Stimulated activated naive B cell treated with anti-CD40 and anti-IgM and Interleukin-4, amounts not matched to agents 10 μg/mL and 1 μg/mL and 100 μg/mL, for 72 hours (primary cell): ENCODE data around the gene RPS14.
A peak's percentile ranks its signal among the peaks of the same experiment; 100 is the strongest.

ENCODE experiments used
- ATAC-seq, 2 donors: fragments of 150-1000 bp; cut with Tn5 transposase; replicated peaks; 2 replicates each; pipeline ENCODE4 v1.10.0; 2021; ENCODE audit warnings: moderate library complexity in 1 of 2
- DNase-seq: peaks from one replicate; pipeline ENCODE4 v3.0.0; 2021
- H3K27ac Mint-ChIP-seq: one replicate; pipeline ENCODE4 v1.8.0; 2022; ENCODE audit warnings: mild to moderate bottlenecking, mixed read lengths
- H3K27me3 Mint-ChIP-seq, 2 donors: one replicate each; pipeline ENCODE4 v1.8.0; 2022; ENCODE audit warnings: mixed read lengths in 2 of 2
- H3K36me3 Mint-ChIP-seq, 2 donors: one replicate each; pipeline ENCODE4 v1.8.0; 2022; ENCODE audit warnings: mixed read lengths in 2 of 2, mild to moderate bottlenecking in 1 of 2
- H3K4me1 Mint-ChIP-seq, 2 donors: one replicate each; pipeline ENCODE4 v1.8.0; 2022; ENCODE audit warnings: mixed read lengths in 2 of 2, mild to moderate bottlenecking in 1 of 2
- H3K4me3 Mint-ChIP-seq, 2 donors: one replicate each; pipeline ENCODE4 v1.8.0; 2022; ENCODE audit warnings: mild to moderate bottlenecking in 2 of 2, mixed read lengths in 2 of 2, moderate library complexity in 1 of 2
- H3K9me3 Mint-ChIP-seq, 2 donors: one replicate each; pipeline ENCODE4 v1.8.0; 2022; ENCODE audit warnings: mixed read lengths in 2 of 2, mild to moderate bottlenecking in 1 of 2

RPS14 gene

DNA sequence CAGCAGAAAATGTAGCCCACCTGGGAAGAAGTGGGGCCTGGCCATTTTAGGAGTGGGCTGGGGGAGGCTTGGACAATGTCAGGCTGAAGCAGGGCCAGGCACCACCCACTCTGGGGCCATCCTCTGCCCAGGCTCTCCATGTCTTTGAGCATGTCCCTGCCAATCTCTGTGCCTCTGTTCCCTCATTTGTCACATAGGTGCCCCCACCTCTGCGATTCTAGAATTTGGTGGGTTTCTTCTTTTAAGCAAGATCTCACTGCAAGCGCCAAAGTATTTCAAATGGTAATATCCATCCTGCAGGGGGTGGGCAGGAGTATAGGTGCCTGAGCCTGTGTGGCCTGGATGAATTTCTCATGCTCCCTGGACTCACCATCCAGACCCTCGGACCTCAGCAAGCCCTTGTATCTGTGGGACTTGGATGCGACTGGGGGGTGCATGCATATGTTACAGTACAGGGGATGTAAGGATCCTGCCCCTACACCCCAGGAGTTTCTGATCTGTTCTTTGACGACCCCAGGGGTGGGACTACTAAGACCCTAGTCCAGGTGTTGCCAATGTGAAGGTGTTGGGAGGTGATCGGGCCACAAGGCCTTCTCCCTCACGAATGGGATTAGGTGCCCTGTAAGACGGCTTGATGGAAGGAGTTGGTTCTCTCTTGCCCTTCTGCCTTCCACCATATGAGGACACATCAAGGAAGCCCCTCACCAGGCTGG, 41.2 kb downstream of the RPS14 start:
- no peak for ATAC-seq
- peak overlapping the region; percentile 95 to 96 for H3K4me3 Mint-ChIP-seq
- H3K36me3 Mint-ChIP-seq = peaks cover 68 to 87% of the 10 kb centered on the region in 2 donors
- H3K9me3 Mint-ChIP-seq = peaks cover 3 to 5% of the 10 kb centered on the region in 2 donors
- H3K4me1 Mint-ChIP-seq = peaks cover 57 to 66% of the 10 kb centered on the region in 2 donors
- peaks cover 6 to 16% of the 10 kb centered on the region in 2 donors for H3K27me3 Mint-ChIP-seq
- DNase-seq = no peak
- peak overlapping the region; percentile 100 for H3K27ac Mint-ChIP-seq

DNA sequence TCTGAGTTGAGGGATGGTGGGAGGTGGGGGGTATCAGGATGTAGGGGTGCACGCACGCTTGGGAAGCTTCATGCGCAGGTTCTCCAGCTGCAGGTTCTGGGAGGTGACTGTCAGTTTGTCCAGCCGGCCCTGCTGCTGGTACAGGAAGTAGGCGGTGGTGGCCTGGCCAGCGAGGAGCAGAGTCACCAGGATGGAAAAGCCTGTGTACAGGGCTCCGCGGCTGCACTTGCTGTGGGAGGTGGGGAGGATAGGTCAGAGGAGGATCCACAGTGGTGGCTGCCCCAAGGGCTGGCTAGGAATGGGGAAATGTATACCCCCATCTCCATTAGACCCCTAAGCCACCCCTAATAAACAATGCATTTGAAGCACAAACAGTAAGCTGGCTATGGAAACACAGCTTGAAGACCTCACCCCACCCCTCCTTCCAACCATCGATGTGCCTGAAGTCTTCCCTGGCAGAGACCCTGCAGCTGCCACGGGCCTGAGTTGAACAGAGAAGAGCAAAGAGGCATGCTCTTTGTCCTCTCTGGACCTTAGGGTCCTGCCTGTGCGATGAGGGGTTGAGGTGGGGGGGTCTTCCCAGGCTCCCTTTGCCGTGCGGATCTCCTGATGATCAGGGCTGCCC, 42.3 kb downstream of the RPS14 start:
- peaks cover 50 to 62% of the 10 kb centered on the region in 2 donors for H3K4me1 Mint-ChIP-seq
- peaks cover 0 to 10% of the 10 kb centered on the region in 2 donors for H3K27me3 Mint-ChIP-seq
- ATAC-seq (no peak), DNase-seq (no peak)
- H3K9me3 Mint-ChIP-seq = no peaks in the 10 kb centered on the region
- H3K4me3 Mint-ChIP-seq = peak overlapping the region; percentile 95 to 96
- peak overlapping the region; percentile 100 for H3K27ac Mint-ChIP-seq
- H3K36me3 Mint-ChIP-seq = peaks cover 68 to 91% of the 10 kb centered on the region in 2 donors

DNA sequence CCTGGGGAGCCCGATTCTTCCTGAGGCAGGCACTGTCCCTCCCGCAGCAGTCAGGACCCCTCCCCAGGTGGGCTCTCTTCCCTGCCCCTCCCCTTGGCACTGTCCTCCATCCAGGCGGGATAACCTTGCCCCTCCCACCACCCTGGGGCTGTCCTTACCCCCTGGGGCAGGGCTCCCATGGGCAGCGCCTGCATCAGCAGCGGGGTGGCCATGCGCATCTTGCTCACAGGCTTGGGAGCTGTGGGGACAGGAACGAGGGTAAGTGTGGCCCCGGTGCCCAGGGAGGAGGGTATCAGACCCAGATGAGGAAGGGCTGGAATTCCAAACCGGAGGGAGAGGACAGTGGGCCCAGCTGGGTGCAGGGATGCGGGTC, 42.8 kb downstream of the RPS14 start:
- Mint-ChIP-seq H3K36me3 (peaks cover 71 to 92% of the 10 kb centered on the region in 2 donors), H3K9me3 (no peaks in the 10 kb centered on the region), H3K4me3 (peak overlapping the region; percentile 95 to 96), H3K27ac (peak overlapping the region; percentile 100), H3K4me1 (peaks cover 53 to 65% of the 10 kb centered on the region in 2 donors), H3K27me3 (peaks cover 0 to 10% of the 10 kb centered on the region in 2 donors)
- DNase-seq (no peak), ATAC-seq (no peak)

DNA sequence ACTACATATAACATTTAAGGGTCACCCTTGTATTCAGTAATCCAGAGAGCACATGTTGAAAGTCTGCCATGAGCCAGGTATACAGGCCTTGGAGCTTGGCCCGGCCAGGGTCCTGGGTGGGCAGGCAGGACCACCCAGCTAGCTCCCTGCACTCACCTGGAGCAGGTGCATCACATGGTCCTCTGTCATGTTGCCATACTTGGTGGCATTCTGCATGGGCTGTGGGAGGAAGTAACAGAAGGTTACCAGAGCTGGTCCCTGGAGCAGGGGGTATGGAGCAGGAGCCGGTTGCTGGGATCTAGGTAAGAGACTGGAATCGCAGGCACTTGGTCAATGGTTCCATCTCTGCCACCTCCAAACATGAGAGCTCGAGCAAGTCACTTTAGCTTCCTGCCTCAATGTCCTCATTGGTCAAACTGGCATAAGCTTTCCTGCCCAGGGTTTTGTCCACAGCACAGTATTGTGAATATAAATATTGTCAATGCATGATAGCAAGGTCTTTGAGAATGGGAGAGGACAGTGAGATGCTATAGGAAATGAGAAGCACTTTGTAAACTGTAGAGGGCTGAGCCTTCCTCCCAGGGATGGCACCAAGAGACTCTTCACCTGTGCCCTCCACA, 43.3 kb downstream of the RPS14 start:
- ATAC-seq = no peak
- DNase-seq = no peak
- Mint-ChIP-seq H3K4me3 (peak overlapping the region; percentile 95 to 96), H3K9me3 (no peaks in the 10 kb centered on the region), H3K4me1 (peaks cover 58 to 70% of the 10 kb centered on the region in 2 donors), H3K27me3 (peaks cover 0 to 10% of the 10 kb centered on the region in 2 donors), H3K36me3 (peaks cover 70 to 92% of the 10 kb centered on the region in 2 donors), H3K27ac (peak overlapping the region; percentile 100)

DNA sequence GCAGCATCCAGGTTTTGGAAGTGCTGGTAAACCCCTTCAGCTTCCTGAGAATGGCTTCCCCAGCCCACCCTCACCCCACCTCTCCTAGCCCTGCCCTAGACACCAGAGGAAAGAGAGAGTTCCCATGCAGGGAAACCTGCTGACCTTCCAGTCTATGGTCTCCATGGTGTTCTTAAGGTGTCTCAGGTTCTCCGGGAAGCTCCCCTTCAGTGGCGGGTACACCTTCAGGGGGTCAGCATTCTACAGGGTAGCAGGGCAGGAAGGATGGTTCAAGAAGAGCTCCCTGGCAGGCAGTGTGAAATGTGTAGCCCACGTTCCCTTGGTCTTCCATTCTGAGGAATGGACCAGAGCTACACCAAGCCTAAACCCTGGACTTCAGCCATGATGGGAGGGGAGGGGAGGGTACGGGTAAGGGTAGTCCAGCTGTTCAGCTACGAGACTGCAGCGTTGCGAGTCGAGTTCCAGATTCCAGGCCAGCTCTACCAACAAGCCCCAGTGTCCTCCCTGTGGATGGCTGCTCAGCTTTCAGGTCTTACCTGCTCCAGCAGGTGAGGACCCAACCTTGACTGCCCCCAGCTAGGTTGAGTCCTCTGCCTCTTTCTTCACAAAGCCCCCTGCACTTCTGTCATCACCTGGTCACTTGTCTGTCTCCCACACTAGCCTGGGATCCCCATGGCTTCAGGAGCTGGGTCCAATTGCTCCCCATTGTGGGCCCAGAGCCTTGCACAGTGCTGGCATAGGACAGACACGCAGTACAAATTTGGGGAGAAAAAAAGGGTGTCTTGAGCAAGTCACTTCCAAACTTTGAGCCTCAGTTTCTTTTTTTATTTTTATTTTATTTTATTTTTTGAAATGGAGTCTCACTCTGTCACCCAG, 44.4 kb downstream of the RPS14 start:
- H3K4me1 Mint-ChIP-seq = peaks cover 60 to 74% of the 10 kb centered on the region in 2 donors
- H3K27me3 Mint-ChIP-seq = peaks cover 3 to 6% of the 10 kb centered on the region in 2 donors
- no peaks in the 10 kb centered on the region for H3K9me3 Mint-ChIP-seq
- H3K27ac Mint-ChIP-seq = peak overlapping the region; percentile 91
- H3K4me3 Mint-ChIP-seq = peak overlapping the region; percentile 30 to 59
- H3K36me3 Mint-ChIP-seq = peaks cover 67 to 90% of the 10 kb centered on the region in 2 donors
- no peak for ATAC-seq
- DNase-seq = no peak

DNA sequence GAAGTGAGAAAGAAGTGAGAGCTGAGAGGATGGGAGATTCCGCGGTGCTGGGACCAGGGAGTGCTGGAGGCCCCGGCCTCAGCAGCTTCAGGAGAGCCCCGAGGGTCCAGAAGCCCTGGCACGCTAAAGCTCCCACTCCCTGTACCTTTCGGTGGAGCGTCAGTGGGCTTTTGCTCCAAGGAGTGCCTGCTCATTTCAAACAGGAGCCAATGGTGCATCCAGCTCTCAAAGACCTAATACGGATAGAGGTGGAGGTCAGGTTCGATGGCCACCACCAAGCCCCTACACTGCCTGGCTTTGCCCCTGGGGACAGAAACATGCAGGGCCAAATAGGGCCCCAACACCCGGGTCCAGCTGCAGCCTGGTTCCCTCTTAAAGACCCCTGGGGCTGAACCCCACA, 45.0 kb downstream of the RPS14 start:
- H3K36me3 Mint-ChIP-seq = peaks cover 65 to 89% of the 10 kb centered on the region in 2 donors
- ATAC-seq = no peak
- no peaks in the 10 kb centered on the region for H3K9me3 Mint-ChIP-seq

DNA sequence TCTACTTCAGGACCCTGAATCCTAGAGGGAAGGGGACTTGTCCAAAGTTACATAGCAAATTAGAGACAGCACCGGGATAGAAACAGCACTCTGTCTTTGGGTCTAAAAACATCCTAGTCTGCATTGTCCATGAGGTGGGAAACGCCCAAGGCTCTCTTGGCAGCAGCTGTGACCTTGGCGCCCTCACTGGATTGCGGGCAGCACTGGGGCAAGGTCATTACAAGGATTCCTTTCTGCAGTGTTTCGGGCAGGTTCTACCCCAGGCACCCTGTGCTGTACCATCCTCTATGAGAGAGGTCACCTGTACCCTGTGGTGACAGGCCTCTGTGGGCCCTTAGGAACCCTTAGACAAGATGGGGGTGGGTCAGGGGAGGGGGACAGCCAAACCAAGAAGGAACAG, 45.4 kb downstream of the RPS14 start:
- peaks cover 61 to 74% of the 10 kb centered on the region in 2 donors for H3K4me1 Mint-ChIP-seq
- H3K27me3 Mint-ChIP-seq = peaks cover 0 to 6% of the 10 kb centered on the region in 2 donors
- H3K36me3 Mint-ChIP-seq = peaks cover 63 to 88% of the 10 kb centered on the region in 2 donors
- DNase-seq (no peak), ATAC-seq (no peak)
- H3K9me3 Mint-ChIP-seq = no peaks in the 10 kb centered on the region
- peak overlapping the region; percentile 81 for H3K27ac Mint-ChIP-seq
- H3K4me3 Mint-ChIP-seq = peak overlapping the region in 1 of 2 donors; percentile 32

More for the DNA sequence above, 45.0 kb downstream of the RPS14 start:
- Mint-ChIP-seq H3K27me3 (peaks cover 0 to 6% of the 10 kb centered on the region in 2 donors), H3K4me3 (peak overlapping the region in 1 of 2 donors; percentile 32), H3K27ac (peak overlapping the region; percentile 81), H3K4me1 (peaks cover 60 to 74% of the 10 kb centered on the region in 2 donors)
- DNase-seq = no peak

DNA sequence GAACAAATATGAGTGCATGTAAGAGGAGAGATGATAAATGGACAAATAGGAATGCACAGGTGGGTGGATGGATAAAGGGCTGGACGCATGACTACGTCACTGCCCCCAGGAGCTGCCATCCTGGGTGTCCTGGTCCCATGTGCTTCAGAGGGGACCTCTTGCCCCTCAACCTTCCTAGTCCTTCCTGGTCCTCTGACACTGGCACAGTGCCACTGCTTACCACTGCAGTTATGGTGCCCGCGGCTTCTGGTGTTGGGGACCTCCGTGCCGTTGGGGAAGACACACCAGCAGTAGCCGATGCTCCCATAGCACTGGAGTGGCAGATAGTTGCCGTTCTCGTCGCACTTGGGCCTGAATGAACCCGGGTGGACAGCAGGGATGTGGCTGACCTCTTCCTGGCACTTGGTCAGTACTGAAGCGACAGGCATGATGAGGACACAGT, 46.6 kb downstream of the RPS14 start:
- peaks cover 0 to 6% of the 10 kb centered on the region in 2 donors for H3K27me3 Mint-ChIP-seq

DNA sequence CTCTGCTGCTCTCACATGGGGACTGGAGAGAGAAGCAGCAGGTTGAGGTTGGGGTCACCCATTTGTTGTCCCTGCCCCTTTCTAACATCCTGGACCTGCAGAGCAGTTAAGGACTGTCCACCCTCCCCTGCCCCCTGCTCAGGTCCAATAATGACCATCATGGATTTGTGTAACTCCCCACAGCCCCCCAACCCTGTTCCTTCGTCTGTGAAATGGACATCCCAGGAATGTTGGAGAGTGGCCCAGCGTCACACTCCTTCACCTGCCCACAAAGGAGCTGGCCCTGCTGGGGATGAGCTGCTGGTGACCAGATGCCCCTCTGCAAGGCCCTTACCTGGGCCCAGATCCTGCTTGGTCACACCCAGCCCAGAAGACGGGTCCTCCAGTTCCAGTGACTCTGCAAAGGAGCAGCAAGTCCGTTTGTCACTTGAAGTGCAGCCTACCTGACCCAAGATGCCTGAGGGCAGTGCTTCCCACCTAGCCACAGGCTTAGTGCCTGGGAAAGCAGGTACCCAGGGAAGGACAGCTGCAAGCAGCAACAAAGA, 47.2 kb downstream of the RPS14 start:
- H3K4me3 Mint-ChIP-seq = peak overlapping the region; percentile 3 to 45
- ATAC-seq (no peak), DNase-seq (no peak)
- peak overlapping the region; percentile 98 for H3K27ac Mint-ChIP-seq
- peaks cover 58 to 86% of the 10 kb centered on the region in 2 donors for H3K36me3 Mint-ChIP-seq
- peaks cover 0 to 6% of the 10 kb centered on the region in 2 donors for H3K27me3 Mint-ChIP-seq
- H3K4me1 Mint-ChIP-seq = peaks cover 60 to 72% of the 10 kb centered on the region in 2 donors
- no peaks in the 10 kb centered on the region for H3K9me3 Mint-ChIP-seq

More for the DNA sequence above, 46.6 kb downstream of the RPS14 start:
- H3K36me3 Mint-ChIP-seq = peaks cover 60 to 88% of the 10 kb centered on the region in 2 donors
- H3K4me1 Mint-ChIP-seq = peaks cover 60 to 74% of the 10 kb centered on the region in 2 donors
- no peaks in the 10 kb centered on the region for H3K9me3 Mint-ChIP-seq
- ATAC-seq (no peak), DNase-seq (no peak)
- H3K4me3 Mint-ChIP-seq = peak overlapping the region; percentile 3 to 8
- peak overlapping the region; percentile 98 for H3K27ac Mint-ChIP-seq

DNA sequence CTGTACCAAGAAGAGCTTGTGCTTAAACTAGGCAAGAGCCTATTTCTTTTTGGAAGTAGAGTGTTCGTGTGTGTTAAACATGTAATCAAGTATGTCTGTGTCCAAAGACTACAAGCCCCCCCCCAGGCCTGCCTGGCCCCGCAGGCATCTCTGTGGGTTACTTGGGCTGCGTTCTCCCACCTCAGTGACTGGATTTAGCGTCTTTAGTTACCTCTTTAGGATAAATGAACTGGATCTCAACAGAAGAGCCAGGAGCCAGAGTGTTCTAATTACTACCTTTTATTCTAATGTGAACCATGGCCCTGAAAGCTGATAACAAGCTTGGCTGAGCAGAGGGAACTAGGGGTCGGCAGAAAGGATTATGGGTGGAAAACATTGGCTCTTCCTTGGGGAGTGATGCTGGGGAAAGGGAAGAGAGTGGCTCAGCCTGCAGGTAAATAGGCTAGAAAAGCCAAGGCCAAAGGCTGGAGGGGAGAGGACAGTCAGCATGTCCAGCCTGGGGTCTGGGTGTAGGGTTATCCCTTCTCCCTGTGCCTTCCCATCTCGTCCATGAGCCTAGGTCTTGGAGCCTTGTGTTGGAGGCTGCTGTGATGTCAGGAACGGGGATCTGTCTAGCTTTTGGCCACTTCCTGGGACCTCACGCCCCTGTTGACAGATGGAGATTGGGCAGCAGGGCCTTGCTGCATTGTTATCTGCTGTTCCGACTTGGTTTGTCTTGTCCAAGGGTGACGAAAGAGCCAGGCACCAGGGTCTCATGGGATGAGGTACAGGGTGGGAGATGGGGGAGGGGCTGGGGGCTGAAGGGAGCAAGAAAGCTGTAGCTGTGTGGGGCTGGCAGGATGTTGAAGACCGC, 47.9 kb downstream of the RPS14 start:
- ATAC-seq = peak in 1 of 2 donors; percentile 0
- Mint-ChIP-seq H3K4me3 (peak overlapping the region; percentile 45 to 51), H3K27ac (peak overlapping the region; percentile 98), H3K9me3 (no peaks in the 10 kb centered on the region), H3K27me3 (peaks cover 0 to 6% of the 10 kb centered on the region in 2 donors), H3K4me1 (peaks cover 54 to 66% of the 10 kb centered on the region in 2 donors), H3K36me3 (peaks cover 53 to 84% of the 10 kb centered on the region in 2 donors)
- DNase-seq = peak; percentile 11

DNA sequence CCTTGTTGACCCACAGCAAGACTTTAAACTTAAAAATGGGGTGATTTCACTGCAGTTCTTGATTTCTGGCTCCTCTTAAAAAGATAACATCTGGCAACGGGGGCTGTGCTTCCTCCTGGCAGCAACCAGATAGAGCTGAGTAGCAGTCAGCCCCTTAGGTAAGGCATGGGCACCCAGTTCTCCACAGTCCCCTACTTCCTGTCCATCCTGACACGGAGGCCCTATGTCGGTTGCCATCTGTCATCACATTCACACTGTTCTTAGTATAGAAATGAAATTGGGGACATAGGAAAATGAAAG, 48.5 kb downstream of the RPS14 start:
- Mint-ChIP-seq H3K4me3 (peak overlapping the region; percentile 45 to 51), H3K27ac (peak overlapping the region; percentile 98), H3K36me3 (peaks cover 54 to 84% of the 10 kb centered on the region in 2 donors), H3K9me3 (no peaks in the 10 kb centered on the region), H3K27me3 (peaks cover 0 to 6% of the 10 kb centered on the region in 2 donors), H3K4me1 (peaks cover 54 to 64% of the 10 kb centered on the region in 2 donors)
- ATAC-seq (peak; percentile 4 to 10), DNase-seq (peak; percentile 18)

DNA sequence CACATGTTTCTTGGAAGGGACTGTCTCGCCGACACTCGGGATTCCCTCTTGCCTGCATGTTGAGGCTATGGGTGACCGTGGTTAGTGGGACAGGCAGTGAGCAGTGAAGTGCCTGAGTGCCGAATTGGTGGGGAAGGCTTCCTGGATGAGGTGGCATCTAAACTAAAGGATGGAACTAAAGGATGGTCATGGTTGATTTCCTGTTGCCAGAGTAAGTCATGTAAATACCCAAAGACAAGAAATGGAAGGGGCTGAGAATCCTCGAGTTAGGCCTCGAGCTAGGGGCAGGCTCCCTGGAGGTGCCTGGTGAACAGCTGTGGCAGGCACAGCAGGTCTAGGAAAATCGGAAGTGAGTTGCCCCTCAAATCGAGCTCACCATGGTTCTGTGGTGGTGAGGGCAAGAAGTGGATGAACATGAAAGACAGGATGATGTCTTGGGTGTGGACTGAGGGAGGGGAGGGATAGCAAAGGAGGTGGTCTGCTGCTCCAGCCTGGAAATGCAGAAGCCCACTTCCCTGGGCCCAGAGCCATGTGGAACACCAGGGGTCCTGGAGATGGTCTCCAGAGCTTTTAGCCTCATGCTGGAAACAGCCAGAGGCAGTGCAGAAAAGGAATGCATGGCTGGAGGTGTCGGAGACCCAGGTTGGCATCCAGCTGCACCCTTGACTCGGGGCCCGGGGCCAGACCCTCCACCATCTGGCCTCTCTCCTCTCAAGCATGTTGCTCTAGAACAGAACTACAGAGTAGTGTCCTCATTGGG, 49.0 kb downstream of the RPS14 start:
- Mint-ChIP-seq H3K9me3 (no peaks in the 10 kb centered on the region), H3K27ac (peak overlapping the region; percentile 98), H3K4me1 (peaks cover 53 to 62% of the 10 kb centered on the region in 2 donors), H3K4me3 (peak overlapping the region; percentile 23 to 70), H3K27me3 (peaks cover 0 to 6% of the 10 kb centered on the region in 2 donors), H3K36me3 (peaks cover 54 to 84% of the 10 kb centered on the region in 2 donors)
- ATAC-seq = peak; percentile 3 to 13
- DNase-seq = peak; percentile 33
